HG02840 (cell line): Measurements from ENCODE around the gene TUBA3D.
"Not testable (repeated sequence)": the region's sequence is repeated elsewhere in the genome, so short reads cannot be mapped to it uniquely, and the experiment has no call there.

Source experiments
- ATAC-seq: cut with Tn5 transposase; IDR thresholded peaks from one replicate; pipeline ENCODE4 v1.9.1; 2021; ENCODE audit warnings: mild to moderate bottlenecking, moderate library complexity, moderate number of reproducible peaks; ENCODE audit not compliant: unreplicated experiment, low FRiP score

TUBA3D gene

DNA sequence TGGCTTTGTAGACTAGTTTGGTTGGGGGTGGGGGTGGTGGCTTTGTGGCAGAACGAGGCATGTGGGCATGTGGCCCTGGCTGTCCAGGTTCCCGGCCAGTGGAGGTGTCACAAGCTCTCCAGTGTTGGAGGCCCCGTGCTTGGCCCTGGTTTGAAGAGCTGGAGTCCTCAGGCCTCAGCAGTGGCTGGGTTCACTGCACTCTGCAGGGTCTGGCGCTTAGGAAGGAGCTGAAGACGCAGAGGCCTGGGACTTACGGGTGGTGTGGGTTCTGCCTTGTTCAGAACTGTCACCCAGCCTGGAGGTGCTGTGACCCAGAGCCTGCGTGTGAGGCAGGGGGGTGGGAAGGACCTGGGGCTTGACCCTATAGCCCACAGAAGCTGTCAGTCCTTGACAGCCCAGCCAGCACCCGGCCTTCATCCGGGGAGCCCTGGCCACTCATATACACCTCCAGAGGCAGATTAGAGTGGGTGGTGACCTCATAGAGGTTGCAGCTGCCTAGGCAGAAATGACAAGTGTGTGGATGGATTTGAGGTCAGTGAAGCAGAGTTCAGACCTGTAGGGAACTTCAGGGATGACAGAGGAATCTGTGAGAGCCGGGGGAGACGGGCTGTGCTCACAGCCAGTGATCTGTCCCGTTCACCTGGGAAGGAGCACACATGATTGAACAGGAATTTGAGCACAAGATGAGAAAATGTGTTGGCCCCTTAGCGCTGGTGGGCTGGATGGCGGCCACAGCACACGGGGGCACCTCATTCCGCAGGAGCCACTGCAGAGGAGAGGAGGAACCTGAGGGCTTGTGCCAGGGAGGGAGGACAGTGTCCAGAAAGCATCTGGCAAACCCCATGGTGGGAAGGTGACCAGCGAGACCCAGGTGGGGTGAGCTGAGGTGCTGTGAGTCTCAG, 36.3 kb downstream of the TUBA3D start:
- ATAC-seq = not testable (repeated sequence)

DNA sequence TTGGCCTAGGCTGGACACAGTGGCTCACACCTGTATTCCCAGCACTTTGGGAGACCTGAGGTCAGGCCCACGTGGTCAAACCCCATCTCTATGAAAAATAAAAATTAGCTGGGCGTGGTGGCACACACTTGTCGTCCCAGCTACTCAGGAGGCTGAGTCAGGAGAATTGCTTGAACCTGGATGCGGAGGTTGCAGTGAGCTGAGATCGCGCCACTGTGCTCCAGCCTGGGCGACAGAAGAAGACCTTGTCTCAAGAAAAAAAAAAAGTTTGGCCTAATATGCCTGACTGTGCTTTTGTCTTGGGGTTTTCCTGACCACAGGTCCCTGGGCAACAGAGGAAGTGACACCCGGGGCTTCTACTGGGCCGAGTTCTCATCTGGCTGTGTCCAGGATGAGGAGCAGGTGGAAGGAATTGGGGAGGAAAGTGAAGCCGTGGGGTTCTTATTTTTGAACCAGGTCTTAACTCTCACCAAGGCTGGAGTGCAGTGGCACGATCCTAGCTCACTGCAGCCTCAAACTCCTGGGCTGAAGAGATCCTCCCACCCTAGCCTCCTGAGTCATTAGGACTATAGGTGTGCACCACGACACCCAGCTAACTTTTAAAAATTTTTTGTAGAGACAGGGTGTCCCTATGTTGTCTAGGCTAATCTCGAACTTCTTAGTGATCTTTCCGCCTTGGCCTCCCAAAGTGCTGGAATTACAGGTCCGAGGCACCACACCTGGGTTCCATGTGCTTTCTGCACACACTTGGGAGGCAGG, 38.7 kb downstream of the TUBA3D start:
- ATAC-seq = peak; percentile 55

DNA sequence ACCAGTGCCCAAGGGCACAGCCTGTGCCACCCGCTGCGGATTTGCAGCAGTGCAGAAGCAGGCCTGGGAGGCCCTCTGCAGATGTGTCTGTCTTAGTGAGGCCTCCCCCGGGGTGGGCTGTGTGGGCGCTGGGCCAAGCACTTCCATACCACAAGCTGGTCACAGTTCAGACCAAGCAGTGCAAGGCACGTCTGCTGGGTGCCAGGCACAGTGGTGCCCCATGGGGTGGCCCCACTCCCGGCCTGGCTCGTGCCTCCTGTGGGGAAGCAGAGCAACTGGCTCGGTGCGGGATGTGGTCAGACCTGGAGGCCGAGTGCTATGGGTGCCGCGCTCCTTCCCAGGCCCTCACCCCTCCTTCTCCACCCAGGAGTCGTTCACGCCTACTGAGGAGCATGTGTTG, 39.3 kb downstream of the TUBA3D start:
- ATAC-seq = not testable (repeated sequence)

DNA sequence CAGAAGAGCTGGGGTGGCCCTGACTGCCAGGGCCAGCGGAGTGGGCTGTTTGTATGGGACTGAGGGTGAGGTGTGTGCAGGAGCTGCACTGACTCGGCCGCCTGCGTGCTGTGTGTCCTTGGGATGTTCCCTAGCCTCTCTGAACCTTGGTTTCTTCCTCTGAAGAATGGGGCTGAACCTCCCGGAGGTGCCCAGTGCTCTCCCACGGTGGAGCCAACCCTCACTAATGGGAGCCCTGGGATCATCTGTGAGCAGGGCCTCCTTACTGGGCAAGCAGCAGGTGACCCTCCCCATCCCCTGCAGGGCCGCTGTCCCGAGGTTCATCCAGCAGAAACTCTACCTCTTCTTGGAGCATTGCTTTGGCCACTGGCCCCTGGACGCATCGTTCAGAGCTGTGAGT, 40.1 kb downstream of the TUBA3D start:
- ATAC-seq = no peak

DNA sequence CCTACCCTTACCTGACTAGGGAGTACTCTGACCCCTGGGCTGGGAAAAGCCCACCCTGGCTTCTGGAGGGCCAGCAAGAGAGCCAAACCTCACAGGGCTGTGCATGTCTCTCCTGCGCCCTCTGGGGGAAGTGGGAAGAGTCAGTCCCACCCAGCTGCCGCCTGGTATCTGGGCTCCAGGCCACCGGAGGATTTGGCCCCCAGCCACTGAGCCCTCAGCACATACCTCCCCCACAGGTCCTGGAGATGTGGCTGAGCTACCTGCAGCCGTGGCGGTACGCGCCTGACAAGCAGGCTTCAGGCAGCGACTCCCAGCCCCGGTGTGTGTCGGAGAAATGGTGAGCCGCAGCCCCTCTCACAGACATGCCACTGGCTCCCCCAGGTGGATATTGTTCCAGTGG, 40.7 kb downstream of the TUBA3D start:
- ATAC-seq = not testable (repeated sequence)

DNA sequence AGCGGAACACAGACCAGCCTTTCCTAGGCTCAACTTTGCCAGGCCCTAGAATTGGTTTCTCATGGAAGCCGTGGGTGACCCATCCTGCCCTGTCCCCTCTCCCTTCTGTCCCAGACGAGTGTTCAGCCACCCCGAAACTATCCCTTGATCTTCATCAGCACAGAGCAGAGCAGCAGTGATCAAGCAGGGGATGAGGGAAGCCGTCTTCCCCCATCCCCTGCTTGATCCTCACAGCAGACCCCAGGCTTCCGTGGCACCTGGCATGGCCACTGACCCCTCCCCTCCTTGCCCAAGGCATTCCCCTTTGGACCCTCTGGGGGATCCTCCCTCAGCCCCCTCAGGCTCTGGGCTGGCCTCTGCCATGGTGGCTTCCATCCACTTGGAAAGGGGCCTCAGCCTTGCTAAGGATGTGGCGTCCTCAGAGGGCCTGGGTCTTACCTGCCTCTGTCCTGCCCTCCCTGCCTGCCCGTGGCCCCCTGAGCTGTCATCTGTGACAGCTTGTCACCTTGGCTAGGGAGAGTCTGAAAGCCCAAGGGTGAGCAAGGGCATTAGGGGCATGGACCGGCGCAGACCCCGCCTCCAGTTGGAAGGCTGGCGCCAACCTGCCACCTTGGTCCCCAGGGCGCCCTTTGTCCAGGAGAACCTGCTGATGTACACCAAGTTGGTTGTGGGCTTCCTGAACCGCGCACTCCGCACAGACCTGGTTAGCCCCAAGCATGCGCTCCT, 41.4 kb downstream of the TUBA3D start:
- ATAC-seq = no peak

DNA sequence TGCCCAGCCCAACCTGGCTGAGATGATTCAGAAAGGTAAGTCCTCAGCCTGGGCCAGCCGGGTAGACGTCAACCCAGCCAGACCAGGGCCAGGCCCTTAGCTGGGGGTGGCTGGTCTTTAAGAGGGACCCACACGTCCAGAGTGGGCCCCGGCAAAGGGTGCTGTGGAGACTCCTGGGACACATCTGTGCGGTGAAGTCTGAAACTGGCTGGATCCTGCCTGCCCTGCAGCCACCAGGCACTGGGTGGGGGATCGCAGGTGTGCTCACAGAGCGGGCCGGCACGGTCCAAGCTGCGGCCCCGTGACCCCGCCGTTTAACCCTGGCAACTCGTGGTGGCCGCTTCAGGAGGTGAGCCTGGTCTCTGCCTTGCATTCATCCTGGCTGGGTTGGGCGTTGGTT, 41.9 kb downstream of the TUBA3D start:
- ATAC-seq = not testable (repeated sequence)

DNA sequence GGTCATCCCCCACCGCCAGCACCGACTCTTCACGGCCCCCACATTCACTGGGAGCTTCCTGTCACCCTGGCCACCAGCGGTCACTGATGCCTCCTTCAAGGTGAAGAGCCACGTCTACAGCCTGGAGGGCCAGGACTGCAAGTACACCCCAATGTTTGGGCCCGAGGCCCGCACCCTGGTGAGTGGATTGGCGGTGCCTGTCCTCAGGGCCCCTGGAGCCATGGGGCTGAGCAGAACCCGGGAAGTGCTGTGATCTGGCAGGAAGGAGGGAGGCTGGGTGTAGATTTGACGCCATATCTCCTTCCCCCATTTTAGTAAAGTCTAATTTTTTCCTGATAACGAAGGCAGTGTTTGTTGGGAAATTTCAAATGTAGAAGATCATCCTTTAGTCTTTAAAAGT, 42.6 kb downstream of the TUBA3D start:
- ATAC-seq = not testable (repeated sequence)

DNA sequence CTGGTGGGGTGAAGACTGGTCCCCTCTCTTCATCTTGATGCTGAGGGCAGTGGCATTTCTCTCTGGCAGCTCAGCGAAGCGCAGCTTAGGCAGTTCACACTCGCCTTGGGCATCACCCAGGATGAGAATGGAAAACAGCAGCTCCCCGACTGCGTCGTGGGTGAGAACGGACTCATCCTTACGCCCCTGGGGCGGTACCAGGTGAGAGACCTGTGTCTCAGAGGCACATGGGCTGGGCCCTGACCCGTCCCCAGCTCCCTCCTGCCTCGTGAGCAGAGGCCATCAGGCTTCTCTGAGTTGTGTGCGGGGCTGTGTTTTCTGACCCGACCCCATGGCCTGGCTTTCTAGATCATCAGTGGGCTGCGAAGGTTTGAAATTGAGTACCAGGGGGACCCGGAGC, 43.5 kb downstream of the TUBA3D start:
- ATAC-seq = no peak

DNA sequence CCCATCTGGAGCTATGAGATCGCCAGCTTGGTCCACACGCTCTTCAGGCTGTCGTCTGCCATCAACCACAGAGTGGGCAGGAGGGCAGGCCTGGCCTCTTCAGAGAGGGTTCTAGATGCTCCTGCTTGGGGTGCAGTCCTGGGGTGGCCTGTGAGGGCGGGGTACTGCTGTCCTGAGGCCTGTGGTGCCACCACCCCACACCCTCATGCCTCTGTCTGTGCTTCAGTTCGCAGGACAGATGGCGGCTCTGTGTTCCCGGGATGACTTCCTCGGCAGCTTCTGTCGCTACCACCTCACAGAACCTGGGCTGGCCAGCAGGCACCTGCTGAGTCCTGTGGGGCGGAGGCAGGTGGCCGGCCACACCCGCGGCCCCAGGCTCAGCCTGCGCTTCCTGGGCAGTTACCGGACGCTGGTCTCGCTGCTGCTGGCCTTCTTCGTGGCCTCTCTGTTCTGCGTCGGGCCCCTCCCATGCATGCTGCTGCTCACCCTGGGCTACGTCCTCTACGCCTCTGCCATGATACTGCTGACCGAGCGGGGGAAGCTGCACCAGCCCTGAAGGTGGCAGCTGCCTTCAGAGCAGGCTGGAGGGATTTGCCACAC, 44.1 kb downstream of the TUBA3D start:
- not testable (repeated sequence) for ATAC-seq

DNA sequence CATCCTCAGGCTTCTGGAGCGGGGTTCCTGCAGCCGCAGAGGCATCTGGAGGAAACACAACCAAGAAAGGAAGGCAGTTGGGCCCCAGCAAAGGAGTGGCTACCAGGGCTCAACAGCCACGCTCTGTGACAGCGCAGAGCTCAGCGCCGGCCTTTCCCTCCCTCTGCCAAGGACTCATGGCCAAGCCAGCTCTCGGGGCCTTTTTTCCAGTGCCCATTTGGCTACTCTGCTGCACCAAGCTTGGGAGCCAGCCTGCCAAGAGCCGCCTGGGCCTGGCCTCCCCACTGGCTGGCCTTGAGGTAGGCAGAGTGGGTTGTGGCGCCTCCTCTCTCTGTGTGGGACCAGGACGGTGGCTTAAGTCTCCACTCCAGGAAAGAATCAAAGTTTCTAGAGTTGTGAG, 44.6 kb downstream of the TUBA3D start:
- ATAC-seq = no peak

DNA sequence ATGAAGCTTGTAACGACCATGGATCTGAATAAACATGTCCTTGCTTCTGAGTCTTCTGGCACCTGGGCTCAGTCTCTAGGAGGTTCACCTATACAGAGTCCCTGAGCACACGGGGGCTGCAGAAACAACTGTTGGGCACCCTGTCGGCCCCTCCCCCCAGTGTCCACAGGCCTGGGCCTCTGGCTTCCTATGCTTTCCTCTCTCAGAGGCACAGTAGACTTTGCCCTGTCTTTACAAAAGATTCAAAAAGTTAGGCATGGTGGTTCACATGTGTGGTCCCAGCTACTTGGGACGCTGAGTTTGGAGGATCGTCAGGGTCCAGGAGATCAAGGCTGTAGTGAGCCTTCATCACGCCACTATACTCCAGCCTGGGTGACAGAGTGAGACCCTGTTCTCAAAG, 45.6 kb downstream of the TUBA3D start:
- not testable (repeated sequence) for ATAC-seq

DNA sequence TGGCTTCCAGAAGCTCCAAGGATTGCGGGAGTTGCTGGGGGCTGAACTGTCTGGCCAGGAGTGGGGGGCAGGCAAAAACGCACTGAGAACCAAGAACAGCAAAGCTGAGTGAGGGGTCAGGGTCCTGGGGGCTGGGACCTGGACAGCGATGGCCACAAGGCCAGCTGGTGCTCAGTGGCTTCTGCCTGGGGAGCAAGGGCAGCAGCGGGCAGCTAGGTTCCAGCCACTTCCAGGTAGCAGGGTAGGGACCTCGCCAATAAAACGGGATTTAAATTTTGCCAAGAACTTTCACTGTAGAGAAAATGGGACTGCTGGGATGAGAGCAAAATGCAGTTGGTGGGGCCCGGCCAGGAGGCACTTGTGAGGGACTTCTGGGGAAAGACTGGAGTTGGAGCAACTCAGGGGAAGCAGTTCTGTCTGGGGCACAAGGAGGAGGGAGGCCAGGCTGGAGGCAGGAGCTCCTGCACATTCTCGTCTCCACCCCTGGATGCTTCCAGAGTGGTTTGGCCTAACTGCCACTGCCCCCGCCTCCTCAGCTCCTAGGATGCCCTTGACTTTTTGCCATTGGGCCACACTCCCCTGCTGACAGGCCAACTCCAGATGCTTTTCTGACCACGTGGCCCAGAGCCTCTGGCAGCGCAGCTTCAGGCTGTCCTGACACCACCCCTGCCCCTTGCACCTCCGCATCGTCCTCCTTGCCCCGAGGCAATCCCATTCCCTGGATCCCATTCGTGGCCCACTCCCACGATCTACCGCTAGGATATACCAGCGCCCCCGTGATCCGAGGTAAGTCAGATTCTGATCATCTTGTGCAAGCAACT, 46.3 kb downstream of the TUBA3D start:
- no peak for ATAC-seq

DNA sequence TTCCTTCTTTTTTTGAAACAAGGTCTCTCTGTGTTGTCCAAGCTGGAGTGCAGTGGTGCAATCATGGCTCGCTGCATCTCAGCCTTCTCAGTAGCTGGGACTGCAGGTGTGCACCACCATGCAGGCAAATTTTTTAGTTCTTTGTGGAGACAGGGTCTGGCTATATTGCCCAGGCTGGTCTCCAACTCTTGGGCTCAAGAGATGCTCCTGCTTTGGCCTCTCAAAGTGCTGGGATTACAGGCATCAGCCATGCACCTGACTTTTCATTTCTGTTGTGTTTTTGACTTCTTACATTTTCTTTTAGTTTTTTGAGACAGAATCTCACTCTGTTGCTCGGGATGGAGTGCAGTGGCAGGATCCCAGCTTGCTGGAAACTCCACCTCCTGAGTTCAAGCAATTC, 49.3 kb downstream of the TUBA3D start:
- ATAC-seq = not testable (repeated sequence)

DNA sequence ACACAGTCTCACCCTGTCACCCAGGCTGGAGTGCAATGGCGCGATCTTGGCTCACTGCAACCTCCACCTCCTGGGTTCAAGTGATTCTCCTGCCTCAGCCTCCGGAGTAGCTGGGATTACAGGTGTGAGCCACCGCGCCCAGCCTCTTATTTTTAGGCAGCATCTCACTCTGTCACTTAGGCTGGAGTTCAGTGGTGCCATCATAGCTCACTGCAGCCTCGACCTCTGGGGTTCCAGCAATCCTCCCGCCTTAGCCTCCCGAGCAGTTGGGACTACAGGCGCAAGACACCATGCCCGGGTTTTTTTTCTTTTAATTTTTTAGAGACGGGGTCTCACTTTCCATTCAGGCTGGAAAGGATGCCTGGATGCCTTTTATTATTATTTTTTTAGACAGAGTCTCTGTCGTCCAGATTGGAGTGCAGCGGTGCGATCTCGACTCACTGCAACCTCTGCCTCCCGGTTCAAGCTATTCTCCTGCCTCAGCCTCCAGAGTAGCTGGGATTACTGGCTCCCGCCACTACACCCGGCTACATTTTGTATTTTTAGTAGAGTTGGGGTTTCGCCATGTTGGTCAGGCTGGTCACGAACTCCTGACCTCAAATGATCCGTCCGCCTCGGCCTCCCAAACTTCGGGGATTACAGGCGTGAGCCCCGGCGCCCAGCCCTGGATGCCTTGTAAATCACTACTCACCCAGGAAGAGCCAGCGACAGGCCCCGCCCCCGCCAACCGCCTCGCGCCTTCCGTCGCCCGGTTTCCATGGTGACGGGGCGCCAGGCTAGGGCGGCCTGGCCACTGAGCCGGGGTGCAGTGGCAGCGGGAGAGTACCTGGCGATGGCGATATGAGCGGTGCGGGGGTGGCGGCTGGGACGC, 51.4 kb downstream of the TUBA3D start, which contains the start of gene CCDC74A:
Gene CCDC74A, plus strand, starts transcription at position 758 of the 871 bp plus-strand sequence. Its CDS starts 83 bp downstream, at position 841.
- ATAC-seq = peak; percentile 84

DNA sequence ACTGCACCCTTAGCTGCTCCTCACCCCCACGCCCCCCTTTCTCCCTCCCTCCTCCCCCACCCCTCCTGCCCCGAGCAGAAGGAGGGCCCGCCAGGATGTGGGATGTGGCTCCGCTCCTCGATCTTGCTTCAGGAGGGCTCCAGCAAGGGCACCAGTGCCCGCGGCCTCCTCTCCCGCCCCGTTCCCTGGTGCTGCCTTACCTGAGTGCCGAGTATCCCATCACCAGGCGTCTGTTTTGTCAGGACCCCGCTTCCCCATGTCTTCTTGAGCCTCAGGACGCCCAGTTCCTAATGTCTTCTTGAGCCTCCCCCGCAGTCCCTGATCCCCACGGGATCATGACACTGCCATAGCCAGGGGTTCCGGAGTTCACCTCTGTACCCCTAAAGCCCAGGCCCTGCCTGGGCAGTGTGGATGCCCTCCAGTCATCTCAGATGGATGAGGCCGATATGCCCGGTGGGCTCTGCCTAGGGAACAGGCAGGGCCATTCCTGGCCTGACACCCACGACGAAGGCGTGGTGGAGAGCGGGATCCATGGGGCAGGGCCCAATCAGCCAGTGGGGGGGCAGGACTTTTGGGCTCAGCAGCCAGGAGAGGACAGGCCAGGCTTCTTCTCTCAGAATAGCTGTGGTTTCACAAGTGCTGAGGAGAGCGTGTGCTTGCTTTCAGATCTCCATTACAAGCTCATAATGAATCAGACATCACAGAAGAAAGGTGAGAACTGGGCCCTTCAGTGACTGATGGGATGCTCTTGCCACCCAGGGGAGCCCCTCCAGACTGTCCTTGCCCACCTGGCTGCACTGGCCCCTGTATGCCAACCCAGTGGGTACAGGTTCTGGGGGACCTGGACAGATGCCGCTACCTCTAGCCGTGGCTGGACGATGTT, 53.3 kb downstream of the TUBA3D start:
- peak; percentile 39 for ATAC-seq

DNA sequence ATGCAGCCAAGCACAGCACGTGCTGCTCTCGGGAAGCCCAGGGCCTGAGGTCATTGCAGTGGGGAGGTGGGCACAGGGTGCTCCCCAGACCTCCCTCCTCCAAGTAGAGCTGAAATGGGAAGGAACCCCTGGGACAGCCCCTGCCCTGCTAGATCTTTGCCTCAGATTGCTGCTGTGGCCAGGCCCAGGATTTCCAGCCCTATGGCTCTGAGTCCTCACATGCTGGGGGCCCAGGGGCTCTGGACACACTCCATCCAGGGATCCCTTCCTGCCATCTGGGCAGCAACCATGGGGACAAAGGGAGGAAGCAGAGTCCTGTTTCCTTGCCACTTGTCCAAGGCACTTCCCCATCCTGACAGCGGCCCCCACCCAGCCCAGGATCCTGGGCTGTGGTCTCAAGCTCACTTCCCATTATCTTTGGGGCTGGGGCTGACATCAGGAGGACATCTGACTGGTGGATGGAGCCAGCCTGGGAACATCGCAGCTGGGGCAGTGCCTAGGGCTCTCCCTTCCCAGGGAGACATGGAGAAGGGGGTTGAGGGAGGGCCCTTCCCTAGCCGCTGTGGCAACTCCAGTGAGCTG, 54.0 kb downstream of the TUBA3D start:
- peak; percentile 3 for ATAC-seq
